ENCODE measurements around the gene AGER. TPM values are rescaled to one million over a fixed set of nuclear protein-coding genes. Genes with fewer than 3 reads are reported as not detected.
A peak's percentile ranks its signal among the peaks of the same experiment; 100 is the strongest.

AGER gene
- total and polyA plus RNA-seq, 9 of the 15 experiments (the other 6 are each of a cell fraction or from before 2014, with no cell fraction given): 1.2 to 11.5 (median 4.1) TPM

DNA sequence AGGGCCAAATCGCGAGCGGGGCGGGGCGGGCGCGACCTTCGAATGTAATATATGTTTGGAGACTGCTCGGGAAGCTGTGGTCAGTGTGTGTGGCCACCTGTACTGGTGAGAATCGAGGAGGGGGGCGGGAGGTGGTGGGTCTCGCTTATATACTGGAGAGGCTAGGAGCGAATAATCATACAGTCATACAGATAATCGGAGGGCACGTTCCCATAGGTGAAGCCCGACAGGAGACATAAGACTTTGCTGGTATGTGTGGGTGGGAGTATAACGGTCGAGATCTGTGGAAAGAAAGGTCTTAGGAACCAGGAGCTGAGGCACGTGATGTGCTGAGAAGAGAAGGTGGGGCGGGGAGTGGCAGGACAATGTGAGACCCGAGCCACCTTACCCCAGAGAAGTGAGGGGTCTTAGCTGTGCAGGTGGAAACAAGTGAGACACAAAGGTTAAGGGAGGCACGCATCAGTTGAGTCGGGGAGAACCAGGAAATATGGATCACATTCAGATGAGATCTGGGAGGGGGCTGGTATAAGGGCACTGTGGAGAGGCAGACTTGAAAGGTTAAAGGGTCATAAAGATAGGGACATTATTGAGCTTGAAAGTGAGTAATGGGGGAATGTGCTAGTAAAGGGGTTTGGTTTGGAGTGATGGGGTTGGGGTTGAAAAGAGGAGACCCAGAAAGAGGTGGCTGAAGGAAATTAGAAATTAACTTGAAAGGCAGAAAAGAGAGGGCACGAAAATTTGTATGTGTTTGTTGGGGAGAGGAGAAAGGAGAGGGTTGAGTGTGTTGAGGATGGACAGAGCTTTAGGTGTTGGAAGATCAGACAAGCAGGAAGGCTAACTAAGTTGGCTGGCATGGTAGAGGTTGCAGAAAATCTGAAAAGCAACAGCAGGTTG, 5.3 kb downstream of the AGER start (continued):
- TF ChIP-seq MNT (conservative IDR thresholded peaks at IDR 0.05) (peak; percentile 25 to 72; a peak in 2 of 4 replicates), RBBP5 (IDR thresholded peaks at IDR 0.05; ENCODE audit: borderline replicate concordance, insufficient read depth, low read length, poor library complexity, severe bottlenecking) (no peak), KLF6 (CRISPR knock-in tag; IDR thresholded peaks at IDR 0.05; ENCODE audit: borderline replicate concordance) (peak; percentile 37; the same call in 1 of the 2 replicates), POU5F1 (IDR thresholded peaks at IDR 0.05; ENCODE audit: borderline replicate concordance, low read depth, low read length, partially characterized antibody) (no peak), RB1 (IDR thresholded peaks at IDR 0.05; ENCODE audit: low read depth) (peak; percentile 7; the same call in 1 of the 2 replicates), TBP (optimal IDR thresholded peaks at IDR 0.05; ENCODE audit: low read depth, low read length) (peak; percentile 60), CXXC5 (CRISPR knock-in tag; IDR thresholded peaks at IDR 0.05) (no peak), ESRRA (IDR thresholded peaks at IDR 0.05; ENCODE audit: borderline replicate concordance, low read depth) (peak; percentile 1; the same call in 1 of the 2 replicates), PHF8 (IDR thresholded peaks at IDR 0.05; ENCODE audit: borderline replicate concordance, low read length) (0 out of 2 replicates have a peak, but pooled peaks have one; percentile 27)
